ENCODE data around the gene ITSN1. TPM values are rescaled to one million over a fixed set of nuclear protein-coding genes. Genes with fewer than 3 reads are reported as not detected.

Gene ITSN1
- total RNA-seq, 1 donor from 2014 or later = 41.9 TPM

DNA sequence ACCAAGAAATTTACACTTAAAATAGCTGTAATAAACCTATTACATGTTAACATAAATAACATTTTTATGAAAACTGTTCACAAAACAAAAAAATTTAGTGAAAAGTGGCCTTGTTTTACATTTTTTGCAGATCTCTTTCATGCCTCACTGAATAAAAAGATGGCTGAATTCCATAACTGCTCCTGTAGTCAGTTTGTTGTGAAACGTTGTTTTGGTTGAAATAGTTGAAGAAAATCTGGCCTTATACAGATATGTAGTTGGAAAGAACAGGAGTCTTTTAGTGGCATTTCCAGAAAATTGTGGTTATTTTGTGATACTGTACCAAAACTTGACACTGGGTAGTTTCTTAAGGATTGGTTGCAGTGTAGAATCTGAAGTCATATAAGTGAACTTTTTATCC, 18.1 kb downstream of the ITSN1 start:
- DNase-seq = no peak
- no peaks in the 10 kb centered on the region for H3K9me3 ChIP-seq (replicated peaks)
- H3K27me3 ChIP-seq (ENCODE audit: low read depth) = no peaks in the 10 kb centered on the region
- TF ChIP-seq, protein P1, sequence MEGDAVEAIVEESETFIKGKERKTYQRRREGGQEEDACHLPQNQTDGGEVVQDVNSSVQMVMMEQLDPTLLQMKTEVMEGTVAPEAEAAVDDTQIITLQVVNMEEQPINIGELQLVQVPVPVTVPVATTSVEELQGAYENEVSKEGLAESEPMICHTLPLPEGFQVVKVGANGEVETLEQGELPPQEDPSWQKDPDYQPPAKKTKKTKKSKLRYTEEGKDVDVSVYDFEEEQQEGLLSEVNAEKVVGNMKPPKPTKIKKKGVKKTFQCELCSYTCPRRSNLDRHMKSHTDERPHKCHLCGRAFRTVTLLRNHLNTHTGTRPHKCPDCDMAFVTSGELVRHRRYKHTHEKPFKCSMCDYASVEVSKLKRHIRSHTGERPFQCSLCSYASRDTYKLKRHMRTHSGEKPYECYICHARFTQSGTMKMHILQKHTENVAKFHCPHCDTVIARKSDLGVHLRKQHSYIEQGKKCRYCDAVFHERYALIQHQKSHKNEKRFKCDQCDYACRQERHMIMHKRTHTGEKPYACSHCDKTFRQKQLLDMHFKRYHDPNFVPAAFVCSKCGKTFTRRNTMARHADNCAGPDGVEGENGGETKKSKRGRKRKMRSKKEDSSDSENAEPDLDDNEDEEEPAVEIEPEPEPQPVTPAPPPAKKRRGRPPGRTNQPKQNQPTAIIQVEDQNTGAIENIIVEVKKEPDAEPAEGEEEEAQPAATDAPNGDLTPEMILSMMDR (IDR thresholded peaks at IDR 0.05; ENCODE audit: borderline replicate concordance) = no peak
- no peaks in the 10 kb centered on the region for H3K36me3 ChIP-seq
- intact Hi-C loops (cut with micrococcal nuclease) = no loop called here
- peak overlapping the region; percentile 39 for H3K27ac ChIP-seq (replicated peaks)
- H3K4me1 ChIP-seq = peaks cover 46% of the 10 kb centered on the region
- H3K4me3 ChIP-seq = no peak overlapping the region

- H3K4me3 ChIP-seq = no peak overlapping the region
- TF ChIP-seq, protein P1 (IDR thresholded peaks at IDR 0.05; ENCODE audit: borderline replicate concordance) = no peak
- peaks cover 39% of the 10 kb centered on the region for H3K4me1 ChIP-seq
- intact Hi-C loops (cut with micrococcal nuclease) = no loop called here
- no peaks in the 10 kb centered on the region for H3K36me3 ChIP-seq
- no peaks in the 10 kb centered on the region for H3K9me3 ChIP-seq (replicated peaks)
- no peak overlapping the region for H3K27ac ChIP-seq (replicated peaks)
- no peaks in the 10 kb centered on the region for H3K27me3 ChIP-seq (ENCODE audit: low read depth)
- DNase-seq = no peak
These were observed 18.8 kb downstream of the ITSN1 start for GRCh38 chr21:33661146-33661545.

- H3K27ac ChIP-seq (replicated peaks) = no peak overlapping the region
- H3K4me3 ChIP-seq = no peak overlapping the region
- TF ChIP-seq, protein P1 (IDR thresholded peaks at IDR 0.05; ENCODE audit: borderline replicate concordance) = no peak
- H3K36me3 ChIP-seq = no peaks in the 10 kb centered on the region
- H3K27me3 ChIP-seq (ENCODE audit: low read depth) = no peaks in the 10 kb centered on the region
- intact Hi-C loops (cut with micrococcal nuclease) = no loop called here
- H3K4me1 ChIP-seq = peaks cover 30% of the 10 kb centered on the region
- DNase-seq = no peak
- no peaks in the 10 kb centered on the region for H3K9me3 ChIP-seq (replicated peaks)
These were observed 19.7 kb downstream of the ITSN1 start for GRCh38 chr21:33662046-33662445.

DNA sequence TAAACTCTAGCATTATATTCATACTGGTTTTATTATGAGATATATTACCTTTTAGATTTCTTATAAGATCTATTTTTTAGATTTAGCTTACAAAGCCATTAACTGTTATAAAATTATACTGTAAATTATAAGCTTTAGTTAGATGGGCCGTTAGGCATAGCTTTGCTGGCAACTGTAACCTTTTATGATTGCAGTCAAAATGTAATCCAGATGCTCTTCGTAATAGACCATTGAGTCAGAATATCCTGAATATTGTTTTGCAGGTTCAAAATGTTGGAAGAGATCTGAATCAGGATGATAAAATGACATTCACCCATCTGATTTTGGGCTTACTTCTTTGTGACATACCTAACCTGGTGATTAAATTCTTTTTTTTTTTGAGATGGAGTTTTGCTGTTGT, 20.9 kb downstream of the ITSN1 start:
- peaks cover 32% of the 10 kb centered on the region for H3K4me1 ChIP-seq
- no peak overlapping the region for H3K4me3 ChIP-seq
- H3K27ac ChIP-seq (replicated peaks) = no peak overlapping the region
- no peak for DNase-seq
- TF ChIP-seq, protein P1 (IDR thresholded peaks at IDR 0.05; ENCODE audit: borderline replicate concordance) = no peak
- H3K36me3 ChIP-seq = no peaks in the 10 kb centered on the region
- H3K9me3 ChIP-seq (replicated peaks) = no peaks in the 10 kb centered on the region
- intact Hi-C loops (cut with micrococcal nuclease) = no loop called here
- no peaks in the 10 kb centered on the region for H3K27me3 ChIP-seq (ENCODE audit: low read depth)

DNA sequence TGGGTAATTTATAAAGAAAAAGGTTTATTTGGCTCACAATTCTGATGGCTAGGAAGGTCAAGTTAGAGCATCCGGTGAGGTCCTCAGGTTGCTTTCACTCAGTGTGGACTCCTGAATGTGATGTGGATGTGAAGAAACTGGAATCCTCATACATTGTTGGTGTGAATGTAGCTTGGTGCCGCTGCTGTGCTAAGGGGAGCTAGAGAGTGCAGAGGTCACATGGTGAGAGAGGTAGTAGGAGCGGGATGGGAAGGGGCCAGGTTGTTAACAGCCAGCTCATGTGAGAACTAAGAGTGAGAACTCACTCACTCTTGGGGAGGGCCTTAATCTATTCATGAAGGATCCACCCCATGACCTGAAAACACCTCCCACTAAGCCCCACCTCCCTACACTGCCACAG, 21.8 kb downstream of the ITSN1 start:
- DNase-seq = no peak
- H3K4me3 ChIP-seq = no peak overlapping the region
- no peaks in the 10 kb centered on the region for H3K36me3 ChIP-seq
- H3K9me3 ChIP-seq (replicated peaks) = no peaks in the 10 kb centered on the region
- peaks cover 28% of the 10 kb centered on the region for H3K4me1 ChIP-seq
- intact Hi-C loops (cut with micrococcal nuclease) = no loop called here
- H3K27ac ChIP-seq (replicated peaks) = no peak overlapping the region
- no peaks in the 10 kb centered on the region for H3K27me3 ChIP-seq (ENCODE audit: low read depth)
- TF ChIP-seq, protein P1 (IDR thresholded peaks at IDR 0.05; ENCODE audit: borderline replicate concordance) = no peak

GRCh38 chr21:33666153-33666552, 23.9 kb downstream of the ITSN1 start:
- TF ChIP-seq, protein P1 (IDR thresholded peaks at IDR 0.05; ENCODE audit: borderline replicate concordance) = no peak
- no peaks in the 10 kb centered on the region for H3K27me3 ChIP-seq (ENCODE audit: low read depth)
- intact Hi-C loops (cut with micrococcal nuclease) = no loop called here

More at GRCh38 chr21:33666153-33666552, 23.9 kb downstream of the ITSN1 start:
- no peaks in the 10 kb centered on the region for H3K36me3 ChIP-seq
- H3K9me3 ChIP-seq (replicated peaks) = no peaks in the 10 kb centered on the region
- no peak overlapping the region for H3K4me3 ChIP-seq
- H3K4me1 ChIP-seq = peaks cover 26% of the 10 kb centered on the region
- no peak overlapping the region for H3K27ac ChIP-seq (replicated peaks)
- no peak for DNase-seq
